Natural killer cell (primary cell): ENCODE results near the gene TRIM62. TPM values are rescaled to one million over a fixed set of nuclear protein-coding genes. Genes with fewer than 3 reads are reported as not detected.

Experiments
- ATAC-seq, 3 donors: fragments of 150-1000 bp in 2 of 3; fragments of 200-7000 bp in 1 of 3; cut with Tn5 transposase; 1 replicate in 1 of 3; 2 replicates in 2 of 3; pipeline ENCODE4 v1.10.0; 2021; ENCODE audit warnings: mild to moderate bottlenecking in 2 of 3, moderate library complexity in 2 of 3
- DNase-seq, 2 donors: peaks; one replicate each; pipeline versions ENCODE4 v3.0.0 to v3.0.0-alpha.2; 2013 to 2021; ENCODE audit warnings: mixed read lengths in 1 of 2
- H3K27ac ChIP-seq: one replicate; pipeline ENCODE4 v1.5.1; 2013; ENCODE audit warnings: mild to moderate bottlenecking, low read length
- H3K27me3 ChIP-seq: one replicate; pipeline ENCODE4 v1.6.1; 2013; ENCODE audit warnings: low read length; ENCODE audit not compliant: control insufficient read depth, insufficient read depth
- H3K36me3 ChIP-seq: one replicate; pipeline ENCODE4 v1.6.1; 2013; ENCODE audit warnings: low read length; ENCODE audit not compliant: control insufficient read depth, insufficient read depth
- H3K4me1 ChIP-seq: one replicate; pipeline ENCODE4 v1.6.1; 2013; ENCODE audit warnings: low read length; ENCODE audit not compliant: control insufficient read depth, insufficient read depth
- H3K4me3 ChIP-seq: one replicate; pipeline ENCODE4 v1.5.1; 2013; ENCODE audit warnings: low read length
- H3K9me3 ChIP-seq: one replicate; pipeline ENCODE4 v1.6.1; 2013; ENCODE audit warnings: low read length; ENCODE audit not compliant: control insufficient read depth, insufficient read depth
- H3K27ac Mint-ChIP-seq, 2 donors: one replicate each; pipeline ENCODE4 v1.8.0; 2022; ENCODE audit warnings: mild to moderate bottlenecking in 2 of 2, mixed read lengths in 2 of 2, moderate library complexity in 1 of 2
- H3K27me3 Mint-ChIP-seq, 2 donors: one replicate each; pipeline ENCODE4 v1.8.0; 2022; ENCODE audit warnings: low read depth in 2 of 2, mixed read lengths in 2 of 2
- H3K36me3 Mint-ChIP-seq: one replicate; pipeline ENCODE4 v1.8.0; 2022; ENCODE audit warnings: mixed read lengths
- H3K4me1 Mint-ChIP-seq, 2 donors: one replicate each; pipeline ENCODE4 v1.8.0; 2022; ENCODE audit warnings: mixed read lengths in 2 of 2
- H3K4me3 Mint-ChIP-seq: one replicate; pipeline ENCODE4 v1.8.0; 2022; ENCODE audit warnings: mild to moderate bottlenecking, moderate library complexity, mixed read lengths
- H3K9me3 Mint-ChIP-seq, 2 donors: one replicate each; pipeline ENCODE4 v1.8.0; 2022; ENCODE audit warnings: mixed read lengths in 2 of 2
- WGBS: methylation state at CpG from one replicate; pipeline ENCODE4 v1.1.7; 2013; ENCODE audit warnings: missing lambda C conversion rate; ENCODE audit not compliant: insufficient coverage; 5-methylcytosine and 5-hydroxymethylcytosine counted together
- intact Hi-C: fragments of 100-400 bp; cut with micrococcal nuclease; formaldehyde crosslinking; loops from one replicate; pipeline ENCODE4 v1.14.2; 2022
- total RNA-seq, 4 donors: library from RNA; stranded (reverse); fragments of 120-200 nt in 1 of 4; gene quantifications; one replicate each; pipeline versions ENCODE4 v1.2.3 to v1.2.4, GENCODE V29; 2013 to 2022
- TF ChIP-seq, protein P1 (sequence below): fragments of 200-600 bp; IDR thresholded peaks from one replicate; pipeline ENCODE4 v1.8.0; 2022; ENCODE audit warnings: antibody characterized with exemption

Gene TRIM62
- total RNA-seq, 3 donors from 2014 or later (not counting 1 experiment from before 2014, with no cell fraction given): 18.2 to 35.4 (median 23.2) TPM

GRCh38 chr1:33097137-33097611 is 84.7 kb downstream of the TRIM62 start:
- Mint-ChIP-seq H3K4me1 (peaks cover 53 to 67% of the 10 kb centered on the region in 2 donors), H3K27me3 (no peaks in the 10 kb centered on the region), H3K4me3 (no peak overlapping the region), H3K36me3 (no peaks in the 10 kb centered on the region), H3K9me3 (no peaks in the 10 kb centered on the region), H3K27ac (peak overlapping the region; percentile 64 to 95)
- H3K36me3 ChIP-seq: no peaks in the 10 kb centered on the region
- H3K4me3 ChIP-seq: no peak overlapping the region
- no peak overlapping the region for H3K27ac ChIP-seq
- ATAC-seq (no peak), DNase-seq (no peak)
- H3K27me3 ChIP-seq: no peaks in the 10 kb centered on the region
- intact Hi-C loops: loop anchor here (5.0 kb wide), 1 partner anchor 50 kb away; no protein-coding TSS in a partner anchor
- 94% methylated on average over 2 of the region's 3 CpGs for WGBS
- TF ChIP-seq, protein P1, sequence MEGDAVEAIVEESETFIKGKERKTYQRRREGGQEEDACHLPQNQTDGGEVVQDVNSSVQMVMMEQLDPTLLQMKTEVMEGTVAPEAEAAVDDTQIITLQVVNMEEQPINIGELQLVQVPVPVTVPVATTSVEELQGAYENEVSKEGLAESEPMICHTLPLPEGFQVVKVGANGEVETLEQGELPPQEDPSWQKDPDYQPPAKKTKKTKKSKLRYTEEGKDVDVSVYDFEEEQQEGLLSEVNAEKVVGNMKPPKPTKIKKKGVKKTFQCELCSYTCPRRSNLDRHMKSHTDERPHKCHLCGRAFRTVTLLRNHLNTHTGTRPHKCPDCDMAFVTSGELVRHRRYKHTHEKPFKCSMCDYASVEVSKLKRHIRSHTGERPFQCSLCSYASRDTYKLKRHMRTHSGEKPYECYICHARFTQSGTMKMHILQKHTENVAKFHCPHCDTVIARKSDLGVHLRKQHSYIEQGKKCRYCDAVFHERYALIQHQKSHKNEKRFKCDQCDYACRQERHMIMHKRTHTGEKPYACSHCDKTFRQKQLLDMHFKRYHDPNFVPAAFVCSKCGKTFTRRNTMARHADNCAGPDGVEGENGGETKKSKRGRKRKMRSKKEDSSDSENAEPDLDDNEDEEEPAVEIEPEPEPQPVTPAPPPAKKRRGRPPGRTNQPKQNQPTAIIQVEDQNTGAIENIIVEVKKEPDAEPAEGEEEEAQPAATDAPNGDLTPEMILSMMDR: no peak
- H3K4me1 ChIP-seq: peaks cover 46% of the 10 kb centered on the region
- no peaks in the 10 kb centered on the region for H3K9me3 ChIP-seq

DNA sequence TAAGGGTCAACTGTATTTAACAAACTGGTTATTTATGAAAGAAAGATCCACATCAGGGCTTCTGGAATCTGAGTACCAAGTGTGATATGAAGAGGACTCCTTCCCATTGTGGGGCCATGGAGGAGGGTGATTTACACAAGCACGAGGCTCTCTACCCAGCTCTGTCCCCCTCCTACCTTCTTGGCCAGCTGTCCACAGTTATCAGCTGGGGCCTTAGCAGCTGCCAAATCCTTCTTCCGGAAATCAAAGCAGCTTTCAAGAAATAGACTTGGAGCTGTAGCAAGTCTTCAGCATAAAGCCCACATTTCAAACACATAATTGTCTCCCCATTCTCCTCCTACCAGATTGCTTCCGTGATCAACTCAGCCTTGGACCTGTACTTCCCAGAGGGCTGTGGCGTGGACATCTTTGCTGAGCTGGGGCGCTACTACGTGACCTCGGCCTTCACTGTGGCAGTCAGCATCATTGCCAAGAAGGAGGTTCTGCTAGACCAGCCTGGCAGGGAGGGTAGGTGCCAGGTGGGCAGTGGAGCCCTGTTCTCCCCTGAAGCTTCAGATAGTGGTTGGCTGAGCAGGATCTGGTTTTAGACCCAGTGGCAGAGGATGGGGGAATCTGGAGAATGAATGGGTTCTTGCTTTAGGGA is 85.4 kb downstream of the TRIM62 start:
- DNase-seq: no peak
- peaks cover 46% of the 10 kb centered on the region for H3K4me1 ChIP-seq
- WGBS: 97% methylated on average over 7 of the region's 7 CpGs

More for the DNA sequence above, 85.4 kb downstream of the TRIM62 start:
- H3K36me3 Mint-ChIP-seq: no peaks in the 10 kb centered on the region
- no peaks in the 10 kb centered on the region for H3K9me3 Mint-ChIP-seq
- no peaks in the 10 kb centered on the region for H3K9me3 ChIP-seq
- no peaks in the 10 kb centered on the region for H3K27me3 ChIP-seq
- ATAC-seq: no peak
- no peaks in the 10 kb centered on the region for H3K27me3 Mint-ChIP-seq
- no peak overlapping the region for H3K4me3 ChIP-seq
- TF ChIP-seq, protein P1: no peak
- H3K4me3 Mint-ChIP-seq: peak overlapping the region; percentile 25
- no peaks in the 10 kb centered on the region for H3K36me3 ChIP-seq
- intact Hi-C loops: loop anchor here (5.0 kb wide), 1 partner anchor 49 kb away; no protein-coding TSS in a partner anchor
- no peak overlapping the region for H3K27ac ChIP-seq
- peak overlapping the region; percentile 64 to 95 for H3K27ac Mint-ChIP-seq
- peaks cover 53 to 66% of the 10 kb centered on the region in 2 donors for H3K4me1 Mint-ChIP-seq

Other genes starting within 250 kb of the TRIM62 start
- gene RNF19B, start 217.2 kb downstream of the TRIM62 start, total RNA-seq: 100 to 1,000 TPM in 1 of 3 donors, 10 to 100 TPM in 2; 44.2 to 110 (median 54.3) TPM
- 10 to 100 TPM; 64.8 to 94.0 (median 67.1) TPM for gene AK2, start 145.2 kb downstream of the TRIM62 start, total RNA-seq
- 1 to 10 TPM; 1.9 to 5.1 (median 4.1) TPM for gene AZIN2, start 100.9 kb downstream of the TRIM62 start, total RNA-seq
- gene ZNF362, start 74.4 kb upstream of the TRIM62 start, total RNA-seq: 10 to 100 TPM; 34.7 to 39.1 (median 38.3) TPM
- not detected for gene A3GALT2, start 139.1 kb upstream of the TRIM62 start, total RNA-seq
- gene PHC2, start 249.1 kb upstream of the TRIM62 start, total RNA-seq: 10 to 100 TPM; 36.6 to 46.6 (median 39.5) TPM